Measurements from ENCODE around the gene LPAR1.

DNA sequence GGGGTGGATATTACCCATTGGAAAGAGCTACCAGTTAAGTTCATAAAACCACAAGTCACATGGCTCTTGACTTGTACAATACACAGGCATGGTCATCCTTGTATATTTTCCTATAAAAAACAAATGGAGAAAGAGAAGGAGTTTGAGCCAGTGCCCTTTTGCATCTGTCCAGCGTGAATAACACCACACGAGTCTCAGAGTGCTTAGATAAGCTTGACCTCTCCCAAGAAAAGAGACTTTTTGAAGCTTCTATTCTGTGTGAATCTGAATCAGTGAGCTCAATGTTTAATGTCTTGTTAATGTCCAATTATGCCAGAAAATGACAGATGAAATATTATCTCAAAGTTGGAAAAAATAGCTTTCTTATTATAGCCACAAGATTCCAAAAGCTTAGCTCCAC is 30.9 kb upstream of the LPAR1 start:
- TF ChIP-seq, protein P1, sequence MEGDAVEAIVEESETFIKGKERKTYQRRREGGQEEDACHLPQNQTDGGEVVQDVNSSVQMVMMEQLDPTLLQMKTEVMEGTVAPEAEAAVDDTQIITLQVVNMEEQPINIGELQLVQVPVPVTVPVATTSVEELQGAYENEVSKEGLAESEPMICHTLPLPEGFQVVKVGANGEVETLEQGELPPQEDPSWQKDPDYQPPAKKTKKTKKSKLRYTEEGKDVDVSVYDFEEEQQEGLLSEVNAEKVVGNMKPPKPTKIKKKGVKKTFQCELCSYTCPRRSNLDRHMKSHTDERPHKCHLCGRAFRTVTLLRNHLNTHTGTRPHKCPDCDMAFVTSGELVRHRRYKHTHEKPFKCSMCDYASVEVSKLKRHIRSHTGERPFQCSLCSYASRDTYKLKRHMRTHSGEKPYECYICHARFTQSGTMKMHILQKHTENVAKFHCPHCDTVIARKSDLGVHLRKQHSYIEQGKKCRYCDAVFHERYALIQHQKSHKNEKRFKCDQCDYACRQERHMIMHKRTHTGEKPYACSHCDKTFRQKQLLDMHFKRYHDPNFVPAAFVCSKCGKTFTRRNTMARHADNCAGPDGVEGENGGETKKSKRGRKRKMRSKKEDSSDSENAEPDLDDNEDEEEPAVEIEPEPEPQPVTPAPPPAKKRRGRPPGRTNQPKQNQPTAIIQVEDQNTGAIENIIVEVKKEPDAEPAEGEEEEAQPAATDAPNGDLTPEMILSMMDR (conservative IDR thresholded peaks at IDR 0.05): no peak
- TF ChIP-seq ZFX (IDR thresholded peaks at IDR 0.05): no peak
